Ovary (tissue), 3 donors: Measurements from ENCODE around the gene WNT9A.

Experiments used
- CTCF ChIP-seq, 3 donors: fragments of 450-650 bp in 2 of 3; fragments of 200-600 bp in 1 of 3; IDR thresholded peaks; one replicate each; pipeline versions ENCODE4 v1.5.1 to v1.8.0; 2016 to 2022; ENCODE audit warnings: antibody characterized with exemption in 3 of 3, mild to moderate bottlenecking in 1 of 3
- POLR2A ChIP-seq: fragments of 450-650 bp; IDR thresholded peaks from one replicate; pipeline ENCODE4 v1.6.1; 2017; ENCODE audit warnings: antibody characterized with exemption, mild to moderate bottlenecking, moderate library complexity
- donor health status: DM: no; HTN: no; CAD: no.

GRCh38 chr1:227869279-227869842 lies 78.4 kb downstream of the WNT9A start:
- no peak for TF ChIP-seq CTCF (IDR thresholded peaks at IDR 0.05)
- no peak for TF ChIP-seq POLR2A
